Activated naive CD4-positive, alpha-beta T cell treated with Interleukin-2 at 50 U/mL for 16 hours (primary cell): Measurements from ENCODE around the gene KDM5A.

Experiments used
- DNase-seq: peaks from one replicate; pipeline ENCODE4 v3.0.0-alpha.2; 2020

KDM5A gene

DNA sequence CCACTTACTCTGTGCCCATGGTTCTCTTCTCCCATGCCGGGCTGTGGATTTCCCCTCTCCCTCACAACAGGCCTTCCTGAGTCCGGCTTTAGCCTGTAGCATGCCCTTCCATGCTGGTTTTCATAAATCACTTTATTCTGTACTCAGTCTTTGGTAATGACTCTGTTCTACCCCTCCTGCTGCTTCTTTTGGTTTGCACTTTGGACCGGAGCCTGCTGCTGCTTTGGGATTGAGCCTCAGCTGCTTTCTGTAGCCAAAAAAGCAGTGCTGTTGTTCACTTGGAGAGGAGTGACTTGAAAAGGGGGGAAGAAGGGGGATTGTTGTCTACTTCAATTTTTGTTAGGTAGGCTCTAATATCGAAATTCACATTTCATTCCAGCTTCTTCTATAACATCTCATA is 118.0 kb downstream of the KDM5A start:
- no peak for DNase-seq

DNA sequence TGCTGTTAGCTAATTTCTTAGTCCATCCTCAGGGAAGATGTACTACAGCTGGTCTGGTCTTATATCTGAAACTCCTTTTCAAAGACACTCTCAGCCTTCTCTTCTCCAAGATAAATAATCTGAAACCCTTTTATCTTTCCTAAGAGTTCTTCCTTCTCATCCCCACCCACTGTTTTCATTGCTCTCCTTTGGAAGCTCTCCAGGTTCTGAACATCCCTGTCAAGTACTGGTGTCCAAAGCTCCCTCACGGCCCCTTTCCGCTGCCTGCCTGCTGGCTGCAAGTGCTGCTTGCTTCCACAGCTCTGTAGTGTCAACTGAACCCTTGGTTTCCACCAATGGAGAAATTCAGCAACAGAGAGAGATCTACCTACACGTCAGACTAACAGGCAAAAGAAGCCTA is 119.9 kb downstream of the KDM5A start:
- DNase-seq, result no peak

DNA sequence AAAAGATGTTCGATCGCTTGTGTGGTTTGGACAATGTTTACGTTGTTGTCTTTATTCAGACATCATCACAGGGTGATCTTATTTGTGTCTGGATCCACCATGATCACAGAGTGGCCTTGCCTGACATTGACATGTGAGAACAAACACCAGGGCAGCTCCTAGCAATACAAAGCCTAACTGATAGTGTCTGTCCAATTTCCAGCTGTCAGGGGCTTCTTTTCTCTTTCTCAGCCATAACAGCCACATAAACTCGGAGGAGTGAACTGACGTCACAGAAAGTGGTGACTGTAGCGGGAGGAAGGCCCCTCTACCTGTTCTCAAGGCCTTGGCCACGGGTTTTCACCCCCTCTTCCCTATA is 120.7 kb downstream of the KDM5A start:
- no peak for DNase-seq

DNA sequence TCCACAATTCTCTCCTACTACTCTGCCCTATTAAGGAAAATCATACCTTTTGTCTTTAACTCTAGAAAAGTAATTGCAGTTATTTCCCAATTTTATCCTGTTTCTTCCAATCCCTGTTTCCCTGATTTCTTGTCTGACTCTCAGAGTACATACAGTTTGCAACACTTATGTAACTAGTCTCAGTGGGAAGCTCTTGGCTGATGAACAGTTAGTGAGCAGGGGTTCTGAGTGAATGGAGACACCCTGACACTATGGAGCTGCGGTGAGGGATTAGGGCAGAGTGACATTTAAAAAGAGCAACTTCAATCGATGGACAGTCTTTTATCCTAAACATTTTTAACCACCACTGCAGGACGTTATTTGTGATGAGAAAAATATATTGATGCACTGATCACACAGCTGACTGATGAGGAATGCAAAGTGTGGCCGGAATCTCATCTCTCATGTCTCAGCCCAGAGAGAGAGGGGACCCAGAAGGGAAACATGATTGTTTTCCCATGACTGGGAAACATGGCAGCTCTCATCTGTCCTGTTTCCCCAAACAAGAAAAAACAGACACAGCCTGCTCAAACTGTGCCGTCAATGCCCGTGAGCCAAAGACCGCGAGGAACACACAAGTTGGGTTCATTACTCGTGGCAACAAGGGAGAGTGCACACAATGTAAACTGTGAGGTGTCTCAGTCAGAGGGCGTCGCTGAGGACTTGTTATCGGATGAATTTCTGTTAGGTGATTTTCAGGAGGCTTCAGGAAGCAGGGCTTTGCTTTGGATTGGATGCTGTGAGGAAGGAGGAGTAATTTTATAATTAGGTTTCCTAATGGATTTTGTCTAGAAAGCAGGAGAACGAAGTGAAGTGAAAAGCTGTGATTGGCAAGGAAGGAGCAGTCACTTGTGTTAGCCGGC is 121.3 kb downstream of the KDM5A start:
- no peak for DNase-seq

DNA sequence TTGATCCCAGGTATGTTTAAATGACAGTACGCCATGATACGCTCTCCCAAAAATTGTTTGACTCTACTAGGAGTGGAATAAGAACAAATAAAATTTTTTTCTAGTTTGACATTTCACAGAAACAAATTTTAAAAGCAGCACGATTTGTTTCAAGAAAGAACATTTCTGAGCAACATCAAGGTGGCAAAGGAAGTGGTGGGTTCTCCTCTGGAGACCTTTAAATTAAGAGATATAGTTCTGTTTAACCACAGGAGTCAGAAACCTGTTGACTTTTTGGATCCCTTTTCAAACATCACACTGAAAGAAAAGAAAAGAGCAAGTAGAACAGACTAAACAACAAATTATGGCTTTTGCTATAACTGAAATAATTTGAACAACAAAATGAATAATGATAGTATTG is 124.0 kb downstream of the KDM5A start:
- DNase-seq, result no peak

DNA sequence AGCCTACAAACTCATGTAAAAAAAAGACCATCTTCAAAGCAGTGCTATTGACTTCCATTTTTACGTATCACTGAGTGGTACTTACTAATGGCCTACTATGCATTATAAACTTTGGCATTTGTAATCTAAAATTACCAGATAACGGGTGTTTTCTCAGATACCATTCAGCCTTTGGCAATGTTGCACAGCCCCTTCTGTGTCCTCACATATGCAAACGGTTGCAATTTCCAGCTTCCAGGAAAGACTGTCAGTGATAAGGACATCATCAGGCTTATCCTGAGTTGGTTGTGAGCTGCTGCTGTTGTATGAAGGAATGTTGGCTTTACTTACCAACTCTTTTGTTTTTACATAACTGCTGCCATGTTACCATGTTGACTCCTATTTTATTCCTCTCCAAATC is 124.9 kb downstream of the KDM5A start:
- no peak for DNase-seq

DNA sequence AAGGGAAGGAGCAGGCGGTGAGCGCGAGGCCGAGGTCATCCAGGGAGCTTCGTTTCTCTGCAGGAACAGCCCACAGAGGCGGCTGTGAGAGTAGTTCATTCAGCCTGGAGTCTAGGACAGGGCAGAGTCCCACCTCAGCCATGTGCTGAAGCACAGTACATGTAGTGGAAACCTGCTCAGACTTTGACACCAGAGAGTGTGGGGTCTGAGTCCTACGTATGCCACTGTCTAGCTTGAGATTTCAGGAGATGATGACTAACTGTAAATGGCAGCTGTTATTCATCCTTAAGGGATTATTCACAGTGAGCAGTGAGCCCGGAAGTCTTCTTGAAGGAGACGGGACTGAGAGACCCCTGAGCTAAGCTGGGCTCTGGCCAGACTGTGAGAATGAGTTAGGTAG is 125.5 kb downstream of the KDM5A start:
- no peak for DNase-seq

DNA sequence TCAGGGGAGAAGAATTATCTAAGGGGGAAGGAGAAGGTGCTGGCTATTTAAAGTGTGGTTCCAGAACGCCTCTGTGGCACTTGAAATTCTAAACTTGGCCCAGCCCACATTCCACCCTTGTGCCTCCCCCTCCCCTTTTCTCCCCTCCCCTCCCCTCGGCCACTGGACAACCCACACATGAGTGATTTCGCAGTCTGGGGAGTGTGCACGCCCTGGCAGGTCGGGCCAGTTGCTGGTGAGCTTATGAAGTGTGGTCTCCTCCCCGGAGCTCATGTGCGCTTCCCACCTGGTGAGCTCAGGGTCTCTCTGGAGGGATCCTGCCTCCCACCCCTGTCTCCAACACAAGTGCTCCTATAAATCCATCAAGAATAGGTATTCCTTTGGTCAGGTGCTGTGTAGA is 126.3 kb downstream of the KDM5A start, which contains the start of gene SLC6A13:
Gene SLC6A13, minus strand, starts transcription at position 20 of the 400 bp plus-strand sequence. CDS start 2,784 bp downstream, outside the sequence.
- DNase-seq, result no peak

DNA sequence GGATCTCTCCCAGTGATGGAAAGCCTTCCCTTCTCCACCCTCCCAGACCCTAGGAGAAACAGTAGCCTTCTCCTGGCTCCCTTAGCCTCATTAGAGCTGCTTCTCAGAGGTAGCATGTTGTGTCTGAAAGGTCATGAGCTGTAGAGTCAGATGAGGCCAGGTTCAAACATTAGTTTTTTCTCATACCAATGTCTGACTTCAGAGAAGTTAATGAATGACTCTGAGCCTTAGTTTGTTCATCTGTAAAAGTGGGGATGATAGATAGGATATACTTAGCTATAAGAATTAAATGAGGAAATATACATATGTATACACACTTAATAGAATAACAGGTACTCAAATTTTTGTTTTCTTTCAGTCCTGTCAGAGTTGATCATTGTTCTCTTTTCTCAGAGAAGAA is 127.0 kb downstream of the KDM5A start:
- no peak for DNase-seq

DNA sequence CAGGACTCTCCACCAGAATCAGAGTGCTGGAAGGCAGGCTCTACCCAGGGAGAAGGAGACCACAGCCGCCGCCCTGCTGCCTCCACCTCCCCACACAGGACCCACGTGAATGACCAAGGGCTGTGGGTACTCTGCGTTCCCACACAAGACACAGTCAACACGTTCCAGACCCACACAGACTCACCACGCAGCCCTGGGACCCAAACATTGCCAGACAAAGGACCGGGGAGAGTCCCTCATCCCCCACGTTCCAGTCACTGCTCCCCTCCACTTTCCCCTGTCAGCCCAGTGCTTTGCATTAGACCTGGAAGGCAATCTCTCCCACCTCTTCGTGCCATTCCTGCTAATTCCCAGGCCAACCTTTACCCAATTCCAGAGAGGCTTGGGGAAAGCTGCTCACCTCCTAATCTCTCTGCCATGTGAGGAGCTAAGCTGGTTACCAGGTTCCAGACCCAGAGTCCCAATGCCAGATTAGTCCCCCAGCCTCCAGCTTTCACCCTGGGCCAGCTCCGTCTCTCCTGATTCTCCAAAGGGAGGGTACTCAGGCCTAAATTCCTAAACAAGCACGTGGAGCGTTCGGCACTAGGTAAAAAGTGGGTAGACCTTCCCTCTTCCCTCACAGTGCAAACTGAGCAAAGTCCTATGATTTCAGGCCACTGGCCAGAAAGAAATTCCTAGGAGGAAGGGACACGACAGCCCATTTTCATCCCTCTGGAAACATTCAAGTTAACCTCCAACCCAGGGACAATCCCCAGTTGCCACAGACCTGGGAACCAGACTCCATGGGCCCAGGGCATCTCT is 131.4 kb downstream of the KDM5A start:
- no peak for DNase-seq

DNA sequence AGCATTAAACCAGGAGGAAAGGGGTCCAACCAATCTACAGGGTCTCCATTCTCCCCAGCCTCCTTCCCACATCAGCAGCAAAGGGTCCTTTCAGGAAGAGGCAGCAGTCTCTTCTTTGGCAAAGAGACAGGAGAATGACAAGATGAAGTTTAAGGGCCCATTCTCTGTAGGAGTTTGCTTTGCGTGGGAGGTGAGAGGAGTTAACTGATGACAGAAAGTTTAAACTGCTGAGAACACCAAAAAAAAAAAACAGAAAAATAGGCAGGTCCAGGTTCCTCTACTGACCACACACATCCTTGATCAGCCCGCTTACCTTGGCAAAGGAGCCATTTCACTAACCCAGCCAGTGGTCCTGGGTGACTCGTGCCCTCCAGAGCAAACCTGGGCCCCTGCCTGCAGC is 132.2 kb downstream of the KDM5A start:
- DNase-seq, result no peak

DNA sequence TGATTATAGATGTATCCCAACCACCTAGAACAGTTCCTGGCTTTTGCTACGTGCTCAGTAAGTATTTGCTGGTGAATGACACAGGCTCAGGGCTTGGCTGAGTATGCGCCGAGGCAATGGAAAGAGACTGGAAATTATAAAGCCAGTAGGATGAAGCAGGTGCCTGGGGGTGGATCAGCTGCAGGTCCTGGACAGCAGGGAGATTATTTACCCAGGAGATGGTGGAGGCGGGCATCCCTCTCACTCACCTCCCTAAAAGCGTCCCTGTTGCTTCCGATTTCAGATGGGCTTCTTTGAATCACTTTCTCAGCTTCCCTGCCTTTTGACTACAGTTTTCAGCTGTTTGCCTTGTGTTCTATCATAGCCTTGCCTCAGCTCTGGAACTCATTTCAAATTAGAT is 132.9 kb downstream of the KDM5A start:
- DNase-seq, result no peak

DNA sequence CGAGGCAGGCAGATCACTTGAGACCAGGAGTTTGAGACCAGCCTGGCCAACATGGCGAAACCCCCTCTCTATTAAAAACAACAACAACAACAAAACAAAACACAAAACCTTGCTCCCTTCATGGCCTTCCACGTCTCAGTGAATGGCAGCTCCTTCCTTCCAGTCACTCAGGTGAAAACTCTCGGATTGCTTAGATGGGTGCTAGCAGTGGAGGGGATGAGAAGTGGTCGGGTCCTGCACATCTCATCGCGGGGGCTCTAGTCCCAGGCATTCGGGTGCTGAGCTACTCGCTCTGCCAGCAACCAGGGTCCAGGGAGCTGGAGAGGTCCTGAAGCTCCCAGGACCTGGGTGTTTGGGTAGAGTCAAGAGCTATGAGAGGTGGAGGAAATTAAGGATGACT is 134.2 kb downstream of the KDM5A start:
- DNase-seq, result no peak

DNA sequence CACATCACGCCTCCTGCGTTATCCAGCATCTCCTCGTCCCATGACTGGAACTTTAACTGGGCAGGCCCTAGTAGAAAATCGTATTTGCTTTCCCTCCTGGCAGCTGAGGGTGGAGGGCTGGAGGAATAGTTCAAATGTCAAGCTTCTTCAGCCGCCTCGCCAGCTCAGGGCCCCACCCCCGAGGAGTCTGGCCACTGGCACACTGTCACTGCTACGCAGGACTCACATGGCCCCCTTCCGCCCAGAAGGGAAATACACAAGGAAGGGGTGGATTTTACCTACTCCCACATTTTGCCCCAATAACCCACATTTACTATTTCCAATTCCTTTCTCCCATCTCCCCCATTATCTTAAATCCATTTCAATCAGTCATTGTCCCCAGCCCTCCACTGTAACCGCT is 135.1 kb downstream of the KDM5A start:
- no peak for DNase-seq

DNA sequence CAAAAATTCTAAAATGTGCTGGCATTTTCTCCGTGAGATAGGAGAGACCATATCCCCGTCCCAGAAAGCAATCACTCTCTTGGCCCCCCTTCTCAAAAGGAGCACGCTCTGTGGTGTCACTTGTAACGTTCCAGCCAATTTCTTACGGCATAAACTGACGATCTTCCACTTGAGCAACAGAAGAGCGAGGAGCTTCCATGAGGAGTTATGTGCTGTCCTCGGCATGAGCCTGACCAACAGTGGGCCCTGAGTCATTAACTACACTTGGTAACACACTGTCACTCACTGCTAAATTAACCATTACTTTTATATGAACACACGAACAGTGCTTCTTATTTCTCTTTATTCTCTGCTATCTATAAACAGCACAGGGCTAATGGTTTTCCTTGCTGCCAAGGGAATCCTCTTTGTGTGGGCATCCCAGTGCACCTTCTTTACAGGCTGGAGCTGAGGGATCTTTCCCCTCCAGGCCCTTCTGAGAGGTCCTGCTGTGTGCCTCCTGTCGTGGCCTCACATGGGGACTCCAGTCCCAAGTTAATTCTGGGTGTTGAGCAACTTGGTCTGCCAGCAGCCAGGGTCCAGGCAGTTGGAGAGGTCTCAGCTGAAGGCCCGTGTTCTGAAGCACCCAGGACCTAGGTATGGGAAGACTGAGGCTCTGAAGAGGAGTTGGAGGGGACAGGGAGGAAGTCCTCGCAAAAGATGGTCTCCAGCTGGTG is 135.8 kb downstream of the KDM5A start:
- no peak for DNase-seq

DNA sequence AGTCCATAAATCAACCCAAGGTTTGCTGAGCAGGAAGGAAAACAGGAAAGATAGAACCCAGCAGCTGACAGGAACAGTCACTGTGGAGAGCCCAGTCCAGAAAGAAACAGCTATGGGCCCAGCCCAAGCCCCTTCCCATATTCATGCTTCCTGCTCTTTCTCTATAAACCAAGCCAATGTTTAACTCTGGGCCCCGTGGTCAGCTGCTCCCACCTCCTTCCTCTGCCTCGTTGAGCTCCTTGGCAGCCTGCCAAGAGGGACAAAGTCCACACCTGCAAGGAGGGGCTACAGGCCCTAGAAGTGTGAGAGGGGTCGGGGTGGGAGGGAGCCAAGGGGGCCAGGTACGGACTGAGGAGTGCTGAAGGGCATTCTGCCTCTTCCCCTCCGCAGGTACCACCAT is 136.5 kb downstream of the KDM5A start:
- no peak for DNase-seq

DNA sequence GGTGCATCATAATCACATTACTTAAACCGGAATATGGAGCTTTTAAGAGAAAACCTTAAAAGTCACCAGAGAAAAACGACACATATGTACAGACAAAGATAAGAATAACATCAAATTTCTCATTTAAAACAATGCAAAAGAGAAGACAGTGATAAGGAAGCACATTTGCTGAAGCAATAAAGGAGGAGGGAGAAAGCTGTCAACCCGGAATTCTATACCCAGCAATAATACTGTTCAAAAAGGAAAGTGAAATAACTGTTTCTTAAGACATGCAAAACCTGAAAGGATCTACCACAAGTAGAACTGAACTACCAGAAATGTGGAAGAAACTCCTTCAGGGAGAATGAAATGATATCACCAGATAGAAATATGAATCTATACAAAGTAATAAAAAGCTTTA is 141.8 kb downstream of the KDM5A start:
- no peak for DNase-seq

DNA sequence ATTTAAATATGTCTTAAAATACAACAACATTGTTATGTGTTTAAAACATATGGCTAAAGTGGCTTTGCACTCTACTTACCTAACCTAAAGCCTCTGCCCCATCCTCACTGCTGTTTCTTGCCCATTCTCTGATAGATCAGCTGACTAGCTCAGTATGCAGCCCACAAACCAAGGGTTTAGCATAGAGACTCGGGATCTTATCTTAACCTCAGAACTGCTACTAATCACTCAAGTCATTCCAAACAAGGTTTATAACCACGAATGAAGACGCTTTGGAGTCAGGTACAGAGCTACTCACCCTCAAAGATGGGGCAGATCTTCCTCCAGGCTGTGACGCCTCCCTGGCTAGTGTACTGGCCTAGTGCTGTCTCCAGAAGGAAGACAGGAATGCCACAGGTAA is 145.7 kb downstream of the KDM5A start:
- no peak for DNase-seq

DNA sequence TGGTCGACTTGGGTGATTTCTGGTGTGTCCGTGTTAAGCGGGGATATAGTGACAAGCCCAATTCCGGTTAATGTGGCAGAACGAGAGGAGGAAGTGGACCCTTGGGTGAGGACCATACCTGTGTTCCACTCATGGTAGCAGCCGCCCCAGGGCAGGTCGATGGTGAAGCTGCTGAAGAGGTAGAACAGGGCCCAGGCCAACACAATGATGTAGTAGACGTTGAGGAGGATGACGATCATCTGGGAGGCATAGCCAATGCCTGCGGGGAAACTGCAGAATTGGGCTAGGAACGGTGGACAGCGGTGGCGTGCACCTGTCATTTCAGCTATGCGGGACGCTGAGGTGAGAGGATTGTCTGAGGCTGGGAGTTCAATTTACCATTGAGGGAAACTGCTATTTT is 146.6 kb downstream of the KDM5A start:
- no peak for DNase-seq

DNA sequence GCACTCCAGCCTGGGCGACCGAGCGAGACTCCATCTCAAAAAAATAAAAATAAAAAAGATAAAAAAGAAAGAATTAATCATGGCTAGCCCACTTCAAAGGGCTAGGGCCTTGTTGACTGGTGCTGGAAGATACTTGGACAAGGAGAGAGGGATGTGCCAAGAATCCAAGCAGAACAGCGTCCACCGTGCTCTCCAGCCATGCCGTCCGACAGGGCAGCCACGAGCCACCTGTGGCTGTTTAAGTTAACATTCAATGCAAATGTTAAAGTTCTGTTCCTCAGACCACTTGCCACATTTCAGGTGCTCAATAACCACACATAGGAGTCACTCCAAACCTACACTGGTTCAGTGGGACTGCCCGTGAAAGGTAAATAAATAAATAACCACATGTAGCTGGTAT is 147.9 kb downstream of the KDM5A start:
- DNase-seq, result no peak

DNA sequence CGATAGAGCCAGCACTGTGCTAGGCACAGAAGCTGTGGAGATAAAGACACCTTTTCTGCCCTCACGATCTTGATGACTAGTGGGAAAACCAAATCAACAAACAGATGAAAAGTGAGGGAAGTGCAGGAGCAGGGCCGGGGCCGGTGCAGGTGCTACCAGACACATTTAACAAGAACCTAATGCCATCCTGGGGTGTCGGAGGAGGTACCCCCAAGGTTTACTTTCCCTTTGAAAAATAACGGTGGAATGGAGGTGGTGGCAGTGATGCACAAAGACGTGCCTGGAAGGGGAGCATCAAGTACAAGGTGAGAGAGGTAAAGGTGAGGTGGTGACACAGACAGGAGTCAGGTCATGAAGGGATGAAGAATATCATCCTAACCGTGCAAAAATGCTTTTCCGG is 148.6 kb downstream of the KDM5A start:
- DNase-seq, result no peak

DNA sequence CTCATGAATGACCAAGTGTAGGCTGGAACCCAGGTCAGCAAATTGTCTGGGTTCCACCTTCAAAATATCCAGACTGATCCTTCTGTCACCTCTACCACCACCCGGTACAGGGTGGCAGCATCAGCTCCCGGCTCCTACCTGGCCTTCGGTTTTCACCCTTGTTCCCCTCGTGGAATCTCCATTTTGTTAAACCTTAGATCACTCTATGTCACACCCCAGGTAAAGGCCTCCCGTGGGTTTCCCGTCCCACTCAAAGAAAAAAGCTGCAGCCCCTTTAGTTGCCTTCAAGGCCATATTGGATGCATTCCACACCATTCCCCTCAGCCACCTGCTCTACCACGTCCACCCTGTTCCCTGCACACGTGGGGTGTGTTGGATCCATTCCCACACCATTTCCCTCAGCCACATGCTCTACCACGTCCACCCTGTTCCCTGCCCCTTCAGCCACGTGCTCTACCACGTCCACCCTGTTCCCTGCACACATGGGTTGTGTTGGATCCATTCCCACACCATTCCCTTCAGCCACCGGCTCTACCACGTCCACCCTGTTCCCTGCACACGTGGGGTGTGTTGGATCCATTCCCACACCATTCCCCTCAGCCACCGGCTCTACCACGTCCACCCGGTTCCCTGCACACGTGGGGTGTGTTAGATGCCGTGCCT is 150.3 kb downstream of the KDM5A start:
- no peak for DNase-seq

DNA sequence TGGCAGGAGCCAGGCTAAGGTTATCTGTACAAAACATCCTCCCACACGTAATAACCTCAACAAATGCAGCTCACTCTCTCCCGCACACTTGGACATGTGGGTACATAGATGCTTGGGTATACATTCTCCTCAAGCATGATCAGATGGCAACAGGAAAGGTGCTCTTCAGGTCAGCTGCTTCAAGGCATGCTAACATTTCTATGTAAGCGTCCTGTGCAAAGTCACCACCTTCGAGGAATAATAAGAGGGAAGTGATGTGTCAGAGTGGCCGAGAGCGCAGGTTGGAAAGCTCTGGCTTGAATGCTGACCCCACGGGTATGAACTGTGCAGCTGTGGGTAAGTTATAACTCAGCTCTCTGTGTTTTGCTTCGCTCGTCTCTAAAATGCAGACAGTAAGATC is 151.0 kb downstream of the KDM5A start:
- no peak for DNase-seq
